Erythroblast (primary cell): Measurements from ENCODE around the gene PTH1R.

Experiments used
- DNase-seq, 2 experiments: peaks; one replicate each; lab custom pipeline; 2025; lab: John Stamatoyannopoulos, UW
- GATA1 ChIP-seq: IDR thresholded peaks from 2 replicates; pipeline ENCODE4 v1.6.1; 2011; ENCODE audit warnings: low read depth, mild to moderate bottlenecking, control low read depth, low read length, moderate library complexity
- POLR2A ChIP-seq: IDR thresholded peaks from 2 replicates; pipeline ENCODE4 v1.6.1; 2011; ENCODE audit warnings: mild to moderate bottlenecking, low read length

The PTH1R gene

DNA sequence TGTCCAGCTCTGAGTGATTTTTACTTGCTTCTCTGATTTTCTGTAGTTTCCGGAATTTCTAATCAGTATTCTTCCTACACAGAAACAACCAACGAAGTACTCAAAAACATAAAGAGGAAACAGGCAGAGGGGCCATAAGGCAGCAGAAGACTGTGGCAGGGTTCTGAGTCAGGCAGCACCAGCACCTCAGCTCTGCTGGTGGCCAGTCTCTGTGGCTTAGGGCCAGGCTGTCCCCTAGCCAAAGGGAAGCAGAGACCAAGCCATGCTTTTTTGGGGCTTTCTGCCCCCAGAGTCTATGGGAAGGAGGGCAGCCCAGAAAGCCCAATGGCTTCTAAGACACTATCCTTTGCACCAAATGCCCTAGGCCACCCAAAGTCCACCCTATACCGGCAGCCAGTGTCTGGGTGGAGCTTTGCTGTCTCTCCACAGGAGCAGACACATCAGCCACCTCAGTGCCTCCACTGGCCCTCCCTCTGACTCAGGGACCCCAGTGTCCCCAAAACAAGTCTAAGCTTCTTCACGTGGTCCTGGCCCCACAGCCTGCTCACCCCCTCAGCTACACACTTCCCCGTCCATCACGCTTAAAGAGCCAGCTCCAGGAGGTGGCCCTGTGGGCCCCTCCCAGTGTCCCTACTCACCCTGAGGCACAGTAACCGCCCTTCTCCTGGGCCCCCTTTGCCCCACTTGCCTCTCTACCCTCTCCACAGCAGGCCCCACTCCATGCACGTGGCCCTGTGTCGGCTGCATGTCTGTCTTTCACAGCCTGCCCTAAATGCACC is 52.8 kb downstream of the PTH1R start:
- DNase-seq = no peak
- TF ChIP-seq GATA1 (no peak), POLR2A (no peak)

DNA sequence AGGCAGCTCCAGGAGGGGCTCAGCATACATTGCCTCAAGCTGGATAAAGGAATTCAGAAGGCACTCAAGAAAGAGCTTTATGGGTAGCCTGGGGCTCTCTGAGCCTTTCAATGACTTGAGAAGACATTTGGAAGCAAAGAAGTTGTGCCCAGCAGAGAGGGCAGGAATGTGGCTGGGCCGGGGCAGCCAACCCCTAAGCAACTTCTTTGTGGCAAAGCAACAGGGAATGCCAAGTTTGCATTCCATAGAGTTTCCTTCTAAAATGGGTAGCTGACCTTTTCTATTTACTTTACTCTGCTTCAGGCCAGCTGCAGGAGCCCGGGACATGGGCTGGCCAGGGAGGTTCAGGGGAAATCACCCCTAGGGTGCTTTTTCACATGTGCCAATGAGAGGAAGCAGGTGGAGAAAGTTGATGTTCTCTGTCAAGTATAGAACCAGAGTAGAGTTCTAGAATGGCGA is 53.5 kb downstream of the PTH1R start:
- no peak for DNase-seq
- TF ChIP-seq POLR2A = no peak
- TF ChIP-seq GATA1 = no peak

DNA sequence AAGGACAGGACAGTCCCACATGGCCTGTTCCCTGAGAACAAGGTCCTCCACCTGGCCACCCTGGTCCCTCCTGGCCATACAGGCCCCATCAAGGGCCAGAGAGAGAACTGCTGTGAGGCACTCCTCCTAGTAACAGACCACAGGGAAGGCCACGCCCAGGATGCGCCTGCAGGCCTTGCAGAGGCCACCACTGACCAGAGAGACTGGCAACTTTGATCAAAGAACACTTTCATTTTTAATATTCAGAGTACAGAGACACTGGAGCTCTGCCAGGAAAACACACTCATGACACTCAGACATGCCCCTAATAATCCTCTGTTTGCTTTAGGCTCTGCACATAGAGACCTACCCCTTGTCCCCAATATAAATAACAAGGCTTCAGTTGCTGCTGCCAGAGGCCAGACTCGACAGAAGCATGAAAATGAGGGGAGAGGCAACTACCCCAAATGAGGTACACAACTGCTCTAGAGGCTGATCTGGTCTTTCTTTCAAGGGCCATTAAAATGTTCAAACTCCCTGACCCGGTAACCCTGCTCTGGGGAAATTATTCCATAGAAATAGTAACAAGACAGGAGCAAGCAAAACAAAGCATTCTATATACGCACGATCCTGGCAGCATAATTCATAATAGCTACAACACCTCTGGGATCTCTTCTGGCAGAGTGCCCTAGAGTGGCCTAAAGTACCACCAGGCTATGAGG is 54.3 kb downstream of the PTH1R start:
- peak; percentile 43 to 53 for DNase-seq
- TF ChIP-seq POLR2A (no peak), GATA1 (no peak)

DNA sequence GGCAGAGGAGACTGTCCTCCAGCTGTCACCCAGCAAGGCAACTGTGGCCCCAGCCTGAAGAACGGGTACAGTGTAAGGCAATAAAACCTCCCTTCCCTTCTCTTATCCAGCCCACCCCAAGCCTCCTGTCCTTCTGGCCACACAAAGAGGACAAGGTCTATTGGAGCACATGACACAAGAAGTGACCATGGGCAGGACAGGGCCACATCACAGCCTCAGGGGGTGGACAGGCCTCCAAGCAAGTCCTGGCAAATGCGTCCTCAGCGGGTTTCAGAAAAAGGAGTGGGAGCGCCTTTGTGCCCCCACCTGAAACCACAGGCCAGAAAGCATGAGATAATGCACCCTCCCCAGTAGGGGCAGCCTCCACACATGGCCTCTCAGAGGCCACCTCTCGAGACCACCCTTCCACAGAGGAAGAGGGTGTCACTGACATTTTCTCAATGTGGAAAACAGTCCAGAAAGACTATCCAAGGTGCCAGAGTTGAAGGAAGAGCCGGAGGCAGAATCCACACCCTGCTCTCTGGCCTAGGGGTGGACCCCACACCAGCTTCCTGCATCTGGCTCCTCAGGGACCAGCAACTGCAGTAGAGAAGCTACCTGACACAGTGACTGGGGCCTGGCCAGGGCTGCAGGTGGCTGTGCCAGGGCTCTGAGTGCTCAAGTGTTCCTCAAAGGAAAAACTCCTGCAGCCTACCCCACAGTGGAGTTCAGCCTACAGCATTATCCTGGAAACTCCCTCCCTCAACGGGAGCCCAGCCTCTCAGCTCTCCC is 55.1 kb downstream of the PTH1R start:
- TF ChIP-seq GATA1 (no peak), POLR2A (no peak)
- DNase-seq = no peak

DNA sequence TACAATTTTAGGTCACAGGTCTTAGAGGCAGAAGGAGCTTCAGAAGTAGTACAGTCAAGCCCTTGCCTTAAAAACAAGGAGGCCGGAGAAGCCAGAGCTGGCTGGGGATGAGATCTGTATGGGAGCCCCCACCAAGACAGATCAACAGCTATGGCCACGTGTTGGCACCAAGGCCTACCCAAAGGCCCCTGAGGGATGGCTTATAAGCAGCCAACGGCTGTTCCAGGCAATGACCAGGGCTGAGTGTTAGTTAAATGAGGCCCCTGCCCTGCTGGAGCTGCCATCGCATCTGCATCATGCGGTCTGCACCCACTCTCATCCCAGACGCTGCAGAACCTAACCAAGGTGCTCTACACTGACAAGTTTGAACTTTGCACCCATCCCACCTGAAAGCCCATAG is 55.7 kb downstream of the PTH1R start:
- no peak for TF ChIP-seq POLR2A
- TF ChIP-seq GATA1 = no peak
- no peak for DNase-seq

DNA sequence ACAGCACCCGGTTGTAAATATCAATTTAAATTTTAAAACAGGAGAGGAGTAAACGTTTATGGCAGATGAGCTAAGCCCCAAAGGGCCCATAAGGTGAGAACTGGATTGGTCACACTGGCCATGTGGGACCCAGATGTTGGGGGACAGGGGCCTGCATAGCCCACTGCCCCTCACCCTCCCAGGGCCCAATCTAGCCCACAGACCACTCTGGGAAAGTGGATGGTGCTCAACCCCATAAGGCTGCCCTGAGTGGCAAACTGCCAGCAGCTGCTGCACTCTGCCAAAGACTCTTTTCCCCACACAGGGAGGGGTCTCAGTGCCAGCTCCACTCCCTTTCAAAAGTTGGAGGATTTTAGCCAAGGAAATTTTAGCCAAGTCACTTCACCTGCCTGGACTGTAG is 56.6 kb downstream of the PTH1R start:
- TF ChIP-seq GATA1 = no peak

DNA sequence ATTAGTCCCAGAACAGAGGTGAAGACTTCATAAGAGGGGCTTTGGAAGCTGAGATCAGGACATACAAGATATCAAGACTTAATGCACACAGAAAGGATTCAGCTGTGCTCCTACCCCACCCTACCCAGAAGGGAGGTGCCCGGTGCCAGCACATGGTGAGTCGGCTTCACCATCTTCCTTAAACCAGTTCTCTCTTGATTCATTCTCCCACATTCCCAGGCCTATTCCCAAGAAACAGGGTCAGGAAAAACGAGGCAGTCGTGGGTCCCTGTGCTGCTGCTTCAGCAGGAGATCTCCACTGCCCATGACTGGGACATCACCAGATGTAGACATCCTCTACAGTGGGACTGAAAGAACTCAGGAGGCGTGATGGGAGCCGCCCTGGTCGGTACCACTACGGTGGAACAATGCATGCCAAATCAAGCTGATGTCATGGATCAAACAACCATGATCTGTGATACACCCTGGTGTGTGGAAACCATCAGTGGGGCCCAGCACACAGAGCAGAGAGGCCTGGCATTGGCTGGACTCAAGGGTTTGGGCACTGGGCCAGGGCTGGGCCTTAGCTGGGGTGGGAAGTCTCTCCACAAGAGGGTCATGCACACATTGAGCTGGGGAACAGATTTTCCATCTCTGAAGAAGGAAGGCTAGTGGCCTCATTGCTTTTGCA is 57.1 kb downstream of the PTH1R start:
- DNase-seq = peak; percentile 65 to 66
- TF ChIP-seq GATA1 (no peak), POLR2A (no peak)

More for the DNA sequence above, 56.6 kb downstream of the PTH1R start:
- peak in 1 of 2 experiments; percentile 52 for DNase-seq

DNA sequence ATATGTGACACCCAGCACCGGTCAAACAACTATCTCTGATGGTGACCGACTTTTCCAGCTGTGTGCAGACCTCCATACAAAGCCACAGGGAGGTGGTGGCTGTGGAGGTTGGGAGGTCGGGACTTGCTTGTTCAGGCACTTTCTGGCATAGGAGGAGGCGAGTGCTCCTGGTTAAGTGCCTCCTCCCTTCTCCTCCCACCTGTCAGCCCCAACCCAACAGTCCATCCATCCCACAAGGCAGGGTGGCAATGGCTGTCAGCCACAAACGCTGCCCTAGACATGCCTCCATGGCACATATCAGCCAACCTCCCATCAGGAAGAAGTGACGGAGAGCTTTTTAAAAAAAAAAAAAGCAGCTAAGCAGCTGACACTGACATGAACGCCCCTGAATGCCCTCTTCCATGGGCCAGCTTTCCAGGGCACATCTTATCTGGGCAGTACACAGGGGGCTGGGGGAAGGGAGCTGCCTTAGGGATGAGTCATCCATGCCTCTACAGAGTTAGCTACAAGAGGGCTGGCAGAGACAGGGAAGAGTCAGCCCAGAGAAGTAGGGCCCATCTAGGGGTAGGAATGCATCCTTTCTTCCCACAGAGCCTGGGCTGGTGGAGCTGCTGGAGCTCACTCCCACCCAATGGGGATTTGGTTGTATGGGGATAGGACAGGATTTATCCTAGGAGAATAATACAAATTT is 57.8 kb downstream of the PTH1R start:
- DNase-seq = peak; percentile 79 to 86
- TF ChIP-seq GATA1 (no peak), POLR2A (peak; percentile 18)

DNA sequence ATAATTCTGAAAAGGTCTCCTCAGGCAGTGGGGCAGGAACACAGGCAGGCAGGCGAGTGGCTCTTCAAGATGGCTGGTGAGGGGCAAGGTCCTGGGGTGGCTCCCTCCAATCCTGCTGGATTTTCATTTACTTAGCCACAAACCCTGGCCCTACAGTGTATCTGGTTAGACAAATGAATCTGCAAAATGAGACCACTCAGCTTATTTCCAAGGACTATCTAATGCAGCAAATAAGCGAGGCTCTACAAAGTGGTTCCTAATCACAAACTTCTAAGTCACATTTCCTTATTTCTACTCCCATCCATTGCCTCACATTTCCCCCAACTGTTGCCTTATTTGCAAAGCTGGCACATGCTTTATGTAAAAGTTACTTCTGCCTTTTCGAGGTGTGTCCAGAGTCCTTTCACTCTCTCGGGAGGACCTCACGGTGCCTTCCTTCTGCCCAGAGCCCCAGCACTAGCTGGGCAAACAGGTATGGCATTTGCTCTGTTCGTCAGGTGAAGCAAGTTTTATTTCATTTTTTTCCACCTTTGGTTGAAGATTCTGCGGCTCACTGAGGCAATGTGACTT is 58.6 kb downstream of the PTH1R start:
- TF ChIP-seq POLR2A (no peak), GATA1 (no peak)

DNA sequence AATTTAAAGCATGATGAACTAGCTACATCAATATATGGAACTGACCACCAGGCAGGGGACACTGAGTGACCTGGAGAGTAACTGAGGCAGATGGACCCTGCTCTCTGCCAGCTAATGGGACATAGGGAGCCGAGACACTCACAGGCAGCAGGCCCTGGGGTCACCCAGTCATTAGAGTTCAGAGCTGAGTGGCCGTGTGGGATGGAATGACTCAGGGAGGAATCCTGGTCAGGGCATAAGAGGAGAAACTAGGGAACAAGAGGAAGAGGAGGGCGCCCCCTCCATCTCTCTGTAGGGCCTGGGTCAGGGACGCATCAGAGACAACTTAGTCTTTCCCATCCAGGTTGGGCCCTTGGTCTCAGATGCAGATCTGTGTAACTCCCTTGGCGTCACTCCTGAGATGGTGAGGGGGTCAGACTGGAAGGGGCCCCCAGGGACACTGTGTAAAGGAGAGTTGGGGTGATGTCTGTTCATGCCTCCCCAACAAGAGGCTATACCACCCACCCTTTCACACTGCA is 59.3 kb downstream of the PTH1R start:
- DNase-seq = no peak
- TF ChIP-seq POLR2A = no peak

More for the DNA sequence above, 58.6 kb downstream of the PTH1R start:
- DNase-seq = peak in 1 of 2 experiments; percentile 34

DNA sequence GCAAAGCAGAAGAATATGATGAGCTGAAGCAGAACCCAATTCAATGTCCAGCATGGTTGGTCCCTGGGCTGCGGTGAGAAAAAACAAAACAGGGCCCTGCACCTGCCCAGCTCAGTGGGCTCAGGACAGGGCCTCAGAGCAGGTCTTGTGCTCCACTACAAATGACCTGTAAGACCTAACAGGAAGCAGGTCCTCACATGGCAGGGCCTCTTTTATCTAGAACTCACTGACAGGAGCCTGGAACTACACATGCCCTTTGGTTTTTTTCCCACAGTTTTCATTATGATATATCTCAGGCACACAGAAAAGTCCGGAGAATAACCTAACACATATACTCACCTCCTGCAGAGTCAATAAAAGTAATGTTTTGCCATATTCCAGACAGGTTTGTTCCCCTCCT is 60.6 kb downstream of the PTH1R start:
- TF ChIP-seq GATA1 (no peak), POLR2A (no peak)
- no peak for DNase-seq

DNA sequence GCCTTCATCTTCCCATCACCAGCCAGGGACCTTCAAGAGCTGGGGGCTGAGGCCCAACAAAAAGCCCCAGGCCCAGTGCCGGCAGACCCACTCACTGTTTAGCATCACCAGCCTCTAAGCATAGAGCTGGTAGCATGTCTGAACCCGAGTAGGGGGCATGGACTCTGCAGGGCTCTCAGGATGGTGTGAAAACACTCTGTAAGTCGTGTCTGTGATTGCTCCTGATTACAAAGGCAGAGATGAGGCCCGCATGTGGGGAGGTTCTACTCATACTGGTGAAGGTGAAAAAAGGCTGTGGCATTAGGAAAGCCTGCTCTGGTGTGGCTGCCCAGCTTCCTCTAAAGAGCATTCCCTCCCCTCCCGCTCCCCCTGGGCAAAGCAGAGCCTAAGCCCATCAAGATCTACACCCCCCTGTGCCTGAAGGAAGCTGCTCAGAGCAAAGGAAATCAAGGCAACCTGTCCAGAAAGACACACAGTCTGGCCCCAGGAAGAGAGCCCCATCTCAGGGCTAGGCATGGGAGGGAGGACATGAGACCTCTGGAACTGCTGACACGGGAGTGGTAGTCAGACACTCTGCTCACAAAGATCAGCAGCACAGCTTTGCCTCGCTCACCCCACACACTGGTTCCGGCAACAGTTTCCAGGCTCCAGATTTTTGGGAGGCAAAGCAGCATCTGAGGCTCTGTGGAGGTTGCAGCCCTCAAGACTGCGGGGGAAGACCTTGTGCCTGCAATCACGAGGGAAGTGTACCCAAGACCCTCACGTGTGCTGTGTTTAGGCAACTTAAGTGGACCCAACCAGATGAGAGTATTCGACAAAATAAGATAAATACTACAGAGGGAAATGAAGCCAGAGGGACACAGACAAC is 62.3 kb downstream of the PTH1R start:
- TF ChIP-seq GATA1 = no peak
- TF ChIP-seq POLR2A = no peak
- DNase-seq = no peak
